Neural progenitor cell (in vitro differentiated cells): Measurements from ENCODE around the gene GPD2.

Experiments
- EZH2 ChIP-seq: fragments of 200-600 bp; sonication (generic); IDR thresholded peaks from 2 replicates; pipeline ENCODE4 v1.6.1; 2017; ENCODE audit warnings: antibody characterized with exemption, mild to moderate bottlenecking, moderate library complexity
- EZH2phosphoT487 ChIP-seq: fragments of 200-600 bp; sonication (generic); IDR thresholded peaks from 2 replicates; pipeline ENCODE4 v1.6.1; 2017; ENCODE audit warnings: antibody characterized with exemption
- TF ChIP-seq, protein P1 (sequence below): fragments of 200-600 bp; sonication (generic); IDR thresholded peaks from 2 replicates; pipeline ENCODE4 v1.5.1; 2017; ENCODE audit warnings: antibody characterized with exemption, mild to moderate bottlenecking

- no peak for TF ChIP-seq EZH2
- TF ChIP-seq, protein P1, sequence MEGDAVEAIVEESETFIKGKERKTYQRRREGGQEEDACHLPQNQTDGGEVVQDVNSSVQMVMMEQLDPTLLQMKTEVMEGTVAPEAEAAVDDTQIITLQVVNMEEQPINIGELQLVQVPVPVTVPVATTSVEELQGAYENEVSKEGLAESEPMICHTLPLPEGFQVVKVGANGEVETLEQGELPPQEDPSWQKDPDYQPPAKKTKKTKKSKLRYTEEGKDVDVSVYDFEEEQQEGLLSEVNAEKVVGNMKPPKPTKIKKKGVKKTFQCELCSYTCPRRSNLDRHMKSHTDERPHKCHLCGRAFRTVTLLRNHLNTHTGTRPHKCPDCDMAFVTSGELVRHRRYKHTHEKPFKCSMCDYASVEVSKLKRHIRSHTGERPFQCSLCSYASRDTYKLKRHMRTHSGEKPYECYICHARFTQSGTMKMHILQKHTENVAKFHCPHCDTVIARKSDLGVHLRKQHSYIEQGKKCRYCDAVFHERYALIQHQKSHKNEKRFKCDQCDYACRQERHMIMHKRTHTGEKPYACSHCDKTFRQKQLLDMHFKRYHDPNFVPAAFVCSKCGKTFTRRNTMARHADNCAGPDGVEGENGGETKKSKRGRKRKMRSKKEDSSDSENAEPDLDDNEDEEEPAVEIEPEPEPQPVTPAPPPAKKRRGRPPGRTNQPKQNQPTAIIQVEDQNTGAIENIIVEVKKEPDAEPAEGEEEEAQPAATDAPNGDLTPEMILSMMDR: no peak
- TF ChIP-seq EZH2phosphoT487: no peak
Observed at GRCh38 chr2:156590085-156590739, 154.0 kb downstream of the GPD2 start.
